ENCODE measurements around the gene TBC1D22A. TPM values are rescaled to one million over a fixed set of nuclear protein-coding genes. Genes with fewer than 3 reads are reported as not detected.

Gene TBC1D22A
- total RNA-seq, 1 experiment from 2014 or later, result 20.9 TPM

DNA sequence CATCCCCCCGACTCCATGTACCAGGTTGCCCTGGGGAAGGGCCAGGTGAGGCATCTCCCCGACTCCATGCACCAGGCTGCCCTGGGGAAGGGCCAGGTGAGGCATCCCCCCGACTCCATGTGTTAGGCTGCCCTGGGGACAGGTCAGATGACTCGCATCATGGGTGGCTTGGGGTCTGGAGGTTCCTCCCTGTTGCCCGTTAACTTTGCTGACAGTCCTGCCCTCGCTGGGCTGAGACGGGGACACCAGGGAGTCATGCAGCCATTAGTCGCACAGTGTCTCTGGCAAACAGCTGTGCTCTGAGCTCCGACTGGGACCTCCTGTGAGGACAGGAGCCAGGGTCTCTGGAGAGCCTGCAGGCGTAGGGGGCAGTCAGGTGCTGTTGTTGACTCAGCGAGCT lies 336.1 kb downstream of the TBC1D22A start:
- no peak overlapping the region for H2AFZ ChIP-seq (ENCODE audit: low read depth, low read length, poor library complexity, severe bottlenecking)
- no peaks in the 10 kb centered on the region for H4K20me1 ChIP-seq (ENCODE audit: insufficient read depth)
- H3K9me3 ChIP-seq (ENCODE audit: control insufficient read depth in 1 of 2, insufficient read depth in 1 of 2, low read depth in 1 of 2, low read length in 2 of 2), result peaks cover 3 to 7% of the 10 kb centered on the region in 2 experiments; a peak in 2 of 4 replicates
- no peaks in the 10 kb centered on the region for H3K79me2 ChIP-seq (ENCODE audit: insufficient read depth, low read length)
- H3K9ac ChIP-seq (ENCODE audit: low read length), result no peak overlapping the region
- peaks cover 0 to 9% of the 10 kb centered on the region in 2 experiments; a peak in 1 of 4 replicates for H3K4me1 ChIP-seq (ENCODE audit: control insufficient read depth in 1 of 2, insufficient read depth in 2 of 2, low read length in 2 of 2)
- ChIA-PET RAD21 (ENCODE audit: low non-redundant PET in 1 of 2, low total read pairs in 2 of 2, uncharacterized antibody in 2 of 2, unreplicated experiment in 2 of 2) (no interaction called here), POLR2A (interaction anchor here (0.7 kb wide), 1 partner anchor 32 kb away, joined by 3 read pairs; no protein-coding TSS in a partner anchor), CTCF (no interaction called here)
- intact Hi-C loops (cut with micrococcal nuclease), result no loop called here
- no peak overlapping the region for H3K4me2 ChIP-seq (ENCODE audit: low read length)
- no peaks in the 10 kb centered on the region for H3K36me3 ChIP-seq (ENCODE audit: control insufficient read depth in 1 of 2, insufficient read depth in 2 of 2, low read length in 2 of 2)
- H3K9me2 ChIP-seq (ENCODE audit: insufficient read depth), result no peaks in the 10 kb centered on the region
- TF ChIP-seq CBX3 (IDR thresholded peaks at IDR 0.05; ENCODE audit: low read depth) (no peak), CTCF (IDR thresholded peaks at IDR 0.05 in 2 of 3, conservative IDR thresholded peaks at IDR 0.05 in 1 of 3; ENCODE audit: borderline replicate concordance in 1 of 3, insufficient read depth in 1 of 3, low read depth in 2 of 3, low read length in 2 of 3) (no peak), YY1 (IDR thresholded peaks at IDR 0.05; ENCODE audit: extremely low read depth, insufficient replicate concordance, low read depth, low read length) (no peak), ZNF274 (IDR thresholded peaks at IDR 0.05; ENCODE audit: low read depth, low read length) (no peak), SP1 (IDR thresholded peaks at IDR 0.05; ENCODE audit: low read depth) (no peak), JUND (IDR thresholded peaks at IDR 0.05) (no peak), TCF7L2 (IDR thresholded peaks at IDR 0.05; ENCODE audit: borderline replicate concordance, extremely low read depth, insufficient read depth, insufficient read length) (no peak), EZH2phosphoT487 (IDR thresholded peaks at IDR 0.05; ENCODE audit: borderline replicate concordance) (no peak), FOSL1 (IDR thresholded peaks at IDR 0.05; ENCODE audit: low read depth) (no peak), RAD21 (IDR thresholded peaks at IDR 0.05; ENCODE audit: low read depth) (no peak), ZFX (IDR thresholded peaks at IDR 0.05) (no peak)
- TF ChIP-seq, protein P1, sequence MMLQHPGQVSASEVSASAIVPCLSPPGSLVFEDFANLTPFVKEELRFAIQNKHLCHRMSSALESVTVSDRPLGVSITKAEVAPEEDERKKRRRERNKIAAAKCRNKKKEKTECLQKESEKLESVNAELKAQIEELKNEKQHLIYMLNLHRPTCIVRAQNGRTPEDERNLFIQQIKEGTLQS (IDR thresholded peaks at IDR 0.05), result no peak
- no TSS peak for BruUV-seq (replicated peaks)
- no peak overlapping the region for H3K27ac ChIP-seq (ENCODE audit: low read depth, low read length)
- DNase-seq (ENCODE audit: low read depth, low spot score), result no peak
- ATAC-seq, result no peak
- H3K27me3 ChIP-seq (ENCODE audit: insufficient read depth, low read length), result no peaks in the 10 kb centered on the region
- H3K4me3 ChIP-seq (replicated peaks in 1 of 2; ENCODE audit: low read depth in 1 of 2, low read length in 2 of 2), result no peak overlapping the region
